Nephron (organoid): ENCODE results near the gene CFAP70.
"Not testable (repeated sequence)": the region's sequence is repeated elsewhere in the genome, so short reads cannot be mapped to it uniquely, and the experiment has no call there.

Experiments used
- H3K27ac Mint-ChIP-seq, 3 experiments: 2 replicates each; pipeline ENCODE4 v1.8.0; 2020; ENCODE audit warnings: mixed read lengths in 3 of 3, mild to moderate bottlenecking in 2 of 3, moderate library complexity in 1 of 3
- H3K27me3 Mint-ChIP-seq: 2 replicates; pipeline ENCODE4 v1.8.0; 2021; ENCODE audit warnings: low read depth, mild to moderate bottlenecking, moderate library complexity, mixed read lengths
- H3K36me3 Mint-ChIP-seq: 2 replicates; pipeline ENCODE4 v1.8.0; 2020; ENCODE audit warnings: low read depth, mixed read lengths
- H3K4me1 Mint-ChIP-seq: 2 replicates; pipeline ENCODE4 v1.8.0; 2020; ENCODE audit warnings: mixed read lengths
- H3K4me3 Mint-ChIP-seq, 3 experiments: 2 replicates each; pipeline ENCODE4 v1.8.0; 2020; ENCODE audit warnings: mild to moderate bottlenecking in 3 of 3, mixed read lengths in 3 of 3, moderate library complexity in 2 of 3
- H3K9me3 Mint-ChIP-seq: 2 replicates; pipeline ENCODE4 v1.8.0; 2020; ENCODE audit warnings: mixed read lengths
- CTCF ChIP-seq, 3 experiments: fragments of 200-600 bp; sonication (generic); IDR thresholded peaks; one replicate each; pipeline ENCODE4 v1.5.0; 2021; ENCODE audit warnings: antibody characterized with exemption in 3 of 3; ENCODE audit not compliant: unreplicated experiment in 3 of 3

CFAP70 gene

GRCh38 chr10:73261362-73261995, 97.2 kb downstream of the CFAP70 start:
- TF ChIP-seq CTCF (IDR thresholded peaks at IDR 0.05; ENCODE audit: unreplicated experiment in 3 of 3) = no peak
- no peak overlapping the region for H3K4me3 Mint-ChIP-seq
- H3K27ac Mint-ChIP-seq = no peak overlapping the region
- peaks cover 8% of the 10 kb centered on the region for H3K27me3 Mint-ChIP-seq
- H3K4me1 Mint-ChIP-seq = no peaks in the 10 kb centered on the region
- peaks cover 10% of the 10 kb centered on the region for H3K9me3 Mint-ChIP-seq
- H3K36me3 Mint-ChIP-seq = peaks cover 4% of the 10 kb centered on the region

- not testable (repeated sequence) for H3K4me3 Mint-ChIP-seq, H3K27ac Mint-ChIP-seq, H3K27me3 Mint-ChIP-seq, H3K36me3 Mint-ChIP-seq, H3K4me1 Mint-ChIP-seq
- peaks cover 10% of the 10 kb centered on the region for H3K9me3 Mint-ChIP-seq
Measured at GRCh38 chr10:73258612-73259011, 100.1 kb downstream of the CFAP70 start.

- peaks cover 26% of the 10 kb centered on the region for H3K4me1 Mint-ChIP-seq
Measured at GRCh38 chr10:73253225-73253555, 105.5 kb downstream of the CFAP70 start.

GRCh38 chr10:73252445-73253224, 106.0 kb downstream of the CFAP70 start, which contains the start of gene MRPS16:
MRPS16 (minus strand) TSS chr10:73252644; CDS start chr10:73252482, 162 bp downstream.
- Mint-ChIP-seq H3K27ac (peak within 1 kb of the TSS; percentile 96 to 99 (median 98)), H3K36me3 (peaks cover 21% of the 10 kb centered on the region), H3K9me3 (no peaks in the 10 kb centered on the region), H3K27me3 (no peaks in the 10 kb centered on the region), H3K4me1 (peaks cover 31% of the 10 kb centered on the region), H3K4me3 (peak within 1 kb of the TSS; percentile 97 to 100 (median 98))
- TF ChIP-seq CTCF (IDR thresholded peaks at IDR 0.05; ENCODE audit: unreplicated experiment in 3 of 3) = no peak

More at GRCh38 chr10:73253225-73253555, 105.5 kb downstream of the CFAP70 start:
- peak overlapping the region; percentile 97 to 100 (median 98) for H3K4me3 Mint-ChIP-seq
- peaks cover 21% of the 10 kb centered on the region for H3K36me3 Mint-ChIP-seq
- no peak for TF ChIP-seq CTCF (IDR thresholded peaks at IDR 0.05; ENCODE audit: unreplicated experiment in 3 of 3)
- H3K9me3 Mint-ChIP-seq = no peaks in the 10 kb centered on the region
- H3K27ac Mint-ChIP-seq = peak overlapping the region; percentile 96 to 99 (median 98)
- no peaks in the 10 kb centered on the region for H3K27me3 Mint-ChIP-seq

GRCh38 chr10:73251683-73252444, 106.8 kb downstream of the CFAP70 start:
- Mint-ChIP-seq H3K9me3 (no peaks in the 10 kb centered on the region), H3K27me3 (no peaks in the 10 kb centered on the region), H3K4me3 (peak overlapping the region; percentile 97 to 100 (median 98)), H3K36me3 (peaks cover 21% of the 10 kb centered on the region), H3K4me1 (peaks cover 36% of the 10 kb centered on the region), H3K27ac (peak overlapping the region; percentile 96 to 99 (median 98))
- TF ChIP-seq CTCF (IDR thresholded peaks at IDR 0.05; ENCODE audit: unreplicated experiment in 3 of 3) = no peak

- TF ChIP-seq CTCF (IDR thresholded peaks at IDR 0.05; ENCODE audit: unreplicated experiment in 3 of 3) = no peak
- Mint-ChIP-seq H3K36me3 (peaks cover 44% of the 10 kb centered on the region), H3K27ac (peak overlapping the region; percentile 70 to 97 (median 97)), H3K27me3 (no peaks in the 10 kb centered on the region), H3K9me3 (no peaks in the 10 kb centered on the region), H3K4me3 (peak overlapping the region; percentile 95 to 99 (median 99)), H3K4me1 (peaks cover 57% of the 10 kb centered on the region)
Measured at GRCh38 chr10:73248259-73248724, 110.4 kb downstream of the CFAP70 start.
